H1 (cell line): Measurements from ENCODE around the gene MRPL33. TPM values are rescaled to one million over a fixed set of nuclear protein-coding genes. Genes with fewer than 3 reads are reported as not detected.

Experiments used
- CTCF ChIA-PET: fragments of 300-600 bp; sonication (Branson Sonifier 250); formaldehyde crosslinking; loops from one replicate; lab custom pipeline; 2021; ENCODE audit not compliant: partially characterized antibody; lab: Charles Lee
- POLR2A ChIA-PET: fragments of 300-600 bp; sonication (Branson Sonifier 250); formaldehyde crosslinking; loops from one replicate; lab custom pipeline; 2021; ENCODE audit warnings: inconsistent platforms; ENCODE audit not compliant: partially characterized antibody; lab: Charles Lee
- DNase-seq, 2 experiments: peaks; one replicate each; pipeline versions ENCODE4 v3.0.0 to v3.0.0-alpha.2; 2010 to 2022; ENCODE audit warnings: low spot score in 2 of 2, low read depth in 1 of 2, mixed read lengths in 1 of 2
- FAIRE-seq: peaks from 2 replicates; lab custom pipeline; 2011; peaks lifted over from hg19 to GRCh38; lab: Jason Lieb, UNC
- H2AFZ ChIP-seq: 2 replicates; pipeline ENCODE4 v1.8.1; 2012; ENCODE audit warnings: low read length, inconsistent platforms
- H2AK5ac ChIP-seq: 2 replicates; pipeline ENCODE4 v1.6.1; 2013; ENCODE audit warnings: low read depth, low read length
- H2BK120ac ChIP-seq: replicated peaks from 2 replicates; pipeline ENCODE3; 2013; ENCODE audit warnings: low read depth, low read length, inconsistent platforms
- H2BK12ac ChIP-seq: 2 replicates; pipeline ENCODE4 v1.6.1; 2013; ENCODE audit warnings: low read depth, low read length
- H2BK15ac ChIP-seq: 2 replicates; pipeline ENCODE4 v1.6.1; 2013; ENCODE audit warnings: low read length
- H2BK20ac ChIP-seq: 2 replicates; pipeline ENCODE4 v1.6.1; 2013; ENCODE audit warnings: low read length
- H2BK5ac ChIP-seq: 2 replicates; pipeline ENCODE4 v1.6.1; 2013; ENCODE audit warnings: low read depth, low read length
- H3K14ac ChIP-seq: 2 replicates; pipeline ENCODE4 v1.6.1; 2013; ENCODE audit warnings: inconsistent platforms; ENCODE audit not compliant: insufficient read length
- H3K18ac ChIP-seq: 2 replicates; pipeline ENCODE4 v1.6.1; 2013; ENCODE audit warnings: low read length; ENCODE audit errors: extremely low read depth
- H3K23ac ChIP-seq: 2 replicates; pipeline ENCODE4 v1.6.1; 2013; ENCODE audit warnings: inconsistent platforms; ENCODE audit not compliant: insufficient read length
- H3K23me2 ChIP-seq: 2 replicates; pipeline ENCODE4 v1.6.1; 2013; ENCODE audit warnings: low read depth, low read length
- H3K27ac ChIP-seq: 2 replicates; pipeline ENCODE4 v1.6.1; 2011; ENCODE audit warnings: low read depth, low read length, inconsistent platforms
- H3K27me3 ChIP-seq, 4 experiments: replicated peaks in 1 of 4; 1 replicate in 1 of 4; 2 replicates in 3 of 4; pipeline versions ENCODE4 v1.6.1 to v1.8.1; 2011 to 2013; ENCODE audit warnings: low read length in 3 of 4, mild to moderate bottlenecking in 3 of 4, inconsistent platforms in 2 of 4, mixed read lengths in 2 of 4, moderate library complexity in 1 of 4; ENCODE audit not compliant: control insufficient read depth in 3 of 4, insufficient read depth in 3 of 4; ENCODE audit errors: extremely low read depth in 1 of 4
- H3K36me3 ChIP-seq, 4 experiments: 2 replicates each; pipeline versions ENCODE4 v1.6.1 to v1.8.1; 2011 to 2013; ENCODE audit warnings: mild to moderate bottlenecking in 4 of 4, low read length in 3 of 4, moderate library complexity in 2 of 4, control low read depth in 1 of 4, inconsistent platforms in 1 of 4; ENCODE audit not compliant: insufficient read depth in 4 of 4, control insufficient read depth in 2 of 4
- H3K4ac ChIP-seq: replicated peaks from 2 replicates; pipeline ENCODE3; 2013; ENCODE audit warnings: low read length, low read depth, mixed read lengths, inconsistent platforms; ENCODE audit not compliant: insufficient read length
- H3K4me1 ChIP-seq, 4 experiments: replicated peaks in 1 of 4; 1 replicate in 1 of 4; 2 replicates in 3 of 4; pipeline versions ENCODE4 v1.6.1 to v1.8.1; 2011 to 2013; ENCODE audit warnings: low read length in 3 of 4, inconsistent platforms in 2 of 4, mixed read lengths in 1 of 4; ENCODE audit not compliant: insufficient read depth in 4 of 4, control insufficient read depth in 3 of 4
- H3K4me2 ChIP-seq, 2 experiments: 2 replicates each; pipeline versions ENCODE4 v1.6.1 to v1.8.1; 2011 to 2013; ENCODE audit warnings: low read depth in 2 of 2, low read length in 2 of 2, control low read depth in 1 of 2, inconsistent platforms in 1 of 2, mild to moderate bottlenecking in 1 of 2; ENCODE audit not compliant: insufficient read depth in 1 of 2
- H3K4me3 ChIP-seq, 4 experiments: fragments of 200-600, 300-600 bp in 1 of 4; sonication (generic), shearing (Covaris generic), sonication (Bioruptor Twin) in 1 of 4; 2 replicates each; pipeline versions ENCODE4 v1.5.1 to v1.8.1; 2011 to 2016; ENCODE audit warnings: low read length in 4 of 4, low read depth in 3 of 4, control low read depth in 2 of 4, inconsistent platforms in 2 of 4, mild to moderate bottlenecking in 2 of 4, mixed read lengths in 1 of 4, moderate library complexity in 1 of 4; ENCODE audit not compliant: insufficient read depth in 2 of 4; ENCODE audit errors: extremely low read depth in 1 of 4
- H3K56ac ChIP-seq: replicated peaks from 2 replicates; pipeline ENCODE3; 2013; ENCODE audit warnings: low read depth, mild to moderate bottlenecking, mixed read lengths, low read length, inconsistent platforms; ENCODE audit not compliant: insufficient read length
- H3K79me1 ChIP-seq: 2 replicates; pipeline ENCODE4 v1.6.1; 2013; ENCODE audit warnings: low read depth, low read length, control low read depth
- H3K79me2 ChIP-seq, 2 experiments: 2 replicates each; pipeline versions ENCODE4 v1.6.1 to v1.8.1; 2012 to 2013; ENCODE audit warnings: low read length in 2 of 2, mild to moderate bottlenecking in 2 of 2, inconsistent platforms in 1 of 2; ENCODE audit not compliant: insufficient read depth in 2 of 2, control insufficient read depth in 1 of 2
- H3K9ac ChIP-seq, 4 experiments: replicated peaks in 1 of 4; 1 replicate in 1 of 4; 2 replicates in 3 of 4; pipeline versions ENCODE4 v1.6.1 to v1.8.1; 2011 to 2013; ENCODE audit warnings: low read depth in 3 of 4, low read length in 3 of 4, control low read depth in 2 of 4, mild to moderate bottlenecking in 2 of 4, moderate library complexity in 2 of 4, inconsistent platforms in 1 of 4; ENCODE audit errors: extremely low read depth in 1 of 4
- H3K9me3 ChIP-seq, 2 experiments: 2 replicates each; pipeline versions ENCODE4 v1.6.1 to v1.8.1; 2012 to 2013; ENCODE audit warnings: mild to moderate bottlenecking in 2 of 2, moderate library complexity in 2 of 2, control low read depth in 1 of 2, inconsistent platforms in 1 of 2, low read depth in 1 of 2, low read length in 1 of 2, mixed read lengths in 1 of 2; ENCODE audit not compliant: insufficient read depth in 2 of 2
- H4K20me1 ChIP-seq, 2 experiments: replicated peaks in 1 of 2; 2 replicates each; pipeline versions ENCODE3 to v1.8.1; 2011 to 2013; ENCODE audit warnings: inconsistent platforms in 2 of 2, low read length in 2 of 2, mild to moderate bottlenecking in 1 of 2; ENCODE audit not compliant: insufficient read depth in 2 of 2, control insufficient read depth in 1 of 2
- H4K5ac ChIP-seq: 2 replicates; pipeline ENCODE4 v1.6.1; 2013; ENCODE audit warnings: low read length, low read depth, mixed read lengths, inconsistent platforms; ENCODE audit not compliant: insufficient read length
- H4K8ac ChIP-seq: 2 replicates; pipeline ENCODE4 v1.8.0; 2013; ENCODE audit warnings: mild to moderate bottlenecking, moderate library complexity, low read length, inconsistent platforms; ENCODE audit not compliant: insufficient read depth; ENCODE audit errors: extremely low read depth
- H4K91ac ChIP-seq: replicated peaks from 2 replicates; pipeline ENCODE3; 2013; ENCODE audit warnings: low read length, mixed read lengths, inconsistent platforms; ENCODE audit not compliant: insufficient read length
- EGR1 ChIP-seq: IDR thresholded peaks from 2 replicates; pipeline ENCODE4 v1.6.1; 2011; ENCODE audit warnings: low read depth, low read length, borderline replicate concordance
- RAD21 ChIP-seq, 2 experiments: IDR thresholded peaks in 1 of 2; conservative IDR thresholded peaks in 1 of 2; 2 replicates each; pipeline ENCODE4 v1.6.1; 2011; ENCODE audit warnings: low read depth in 2 of 2, low read length in 2 of 2, improper control_type of control experiment in 1 of 2, inconsistent platforms in 1 of 2, mild to moderate bottlenecking in 1 of 2, moderate library complexity in 1 of 2
- TAF1 ChIP-seq: IDR thresholded peaks from 2 replicates; pipeline ENCODE4 v1.6.1; 2011; ENCODE audit warnings: mild to moderate bottlenecking, low read depth, low read length
- TBP ChIP-seq: IDR thresholded peaks from 2 replicates; pipeline ENCODE4 v1.6.1; 2011; ENCODE audit warnings: low read depth, low read length, improper control_type of control experiment
- WGBS, 2 experiments: shearing (Covaris generic) in 1 of 2; methylation state at CpG; one replicate each; pipeline versions ENCODE4 v1.1.6 to v1.1.7; 2013 to 2015; ENCODE audit warnings: low lambda C conversion rate in 2 of 2, mixed read lengths in 2 of 2, inconsistent platforms in 1 of 2, low coverage in 1 of 2, missing lambda C conversion rate in 1 of 2; ENCODE audit not compliant: insufficient replicate concordance in 2 of 2, insufficient coverage in 1 of 2, insufficient read length in 1 of 2; ENCODE audit errors: extremely low coverage in 1 of 2, missing lambda C conversion rate in 1 of 2; 5-methylcytosine and 5-hydroxymethylcytosine counted together
- polyA plus RNA-seq, 7 experiments: library from polyadenylated mRNA; depleted of rRNA in 3 of 7; stranded (reverse) in 5 of 7; unstranded in 2 of 7; fragments of >200 nt in 5 of 7; fragments of 200-250 nt in 2 of 7; gene quantifications; 1 replicate in 5 of 7; 2 replicates in 1 of 7; 4 replicates in 1 of 7; pipeline versions ENCODE4 v1.2.1 to v1.2.3, GENCODE V29; 2011 to 2013; ENCODE audit warnings: missing spikeins in 2 of 7, mixed read lengths in 2 of 7
- total RNA-seq: library from RNA; stranded (reverse); fragmentation: NEBNext Ultra II Directional; extraction: Animal tissue kit (Norgen Biotek cat#: 25700); gene quantifications from 2 replicates; pipeline ENCODE4 v1.2.1, GENCODE V29; 2021

Gene MRPL33
- total and polyA plus RNA-seq, 2 of the 8 experiments (the other 6 are each of a cell fraction or from before 2014, with no cell fraction given), result 24.3 to 62.9 TPM

DNA sequence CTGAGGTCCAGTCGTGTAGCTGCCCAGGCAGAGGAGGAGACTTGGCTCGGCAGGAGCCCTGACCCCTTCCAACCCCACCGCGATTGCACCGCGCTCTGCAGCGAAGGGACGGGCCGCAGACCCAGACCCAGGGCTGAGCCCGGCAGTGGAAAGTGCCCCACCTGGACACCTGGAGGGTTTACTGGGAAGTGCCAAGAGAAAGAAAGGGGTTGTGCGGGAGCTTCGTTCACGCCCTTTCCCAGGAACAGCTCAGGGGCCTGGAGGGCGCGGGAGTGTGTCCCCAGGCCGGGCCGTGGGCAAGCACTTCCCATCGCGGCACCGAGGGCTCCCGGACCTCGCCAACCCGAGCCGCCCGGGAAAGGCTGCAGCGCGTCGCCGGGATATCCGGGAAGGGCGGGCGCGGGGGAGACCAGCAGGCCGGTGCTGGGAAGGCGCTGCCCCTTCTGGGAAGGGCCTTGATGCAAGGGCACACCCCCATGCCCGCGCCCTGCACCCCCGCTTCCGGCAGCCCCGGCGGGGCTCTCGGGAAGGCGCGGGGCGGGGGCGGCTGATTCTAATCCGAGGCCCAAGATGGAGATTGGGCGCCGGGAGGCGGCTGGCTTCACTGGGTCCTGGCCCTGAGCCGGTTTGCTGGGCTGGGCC is 36.1 kb upstream of the MRPL33 start:
- FAIRE-seq (no peak), DNase-seq (peak; percentile 47 to 86)
- peak overlapping the region; percentile 32; the same call in 1 of the 2 replicates for H3K27ac ChIP-seq
- peak overlapping the region; percentile 72 to 91 for H3K4me2 ChIP-seq
- peak overlapping the region in 3 of 4 experiments; percentile 49 to 58 (median 56); a peak in 5 of 7 replicates for H3K9ac ChIP-seq
- H4K20me1 ChIP-seq, result no peaks in the 10 kb centered on the region
- peaks cover 5 to 12% (median 7%) of the 10 kb centered on the region in 4 experiments for H3K4me1 ChIP-seq
- peak overlapping the region; percentile 86 for H2AFZ ChIP-seq
- no peak overlapping the region for H2AK5ac ChIP-seq
- no peaks in the 10 kb centered on the region; a peak in 1 of 7 replicates for H3K27me3 ChIP-seq
- no peak overlapping the region for H3K23ac ChIP-seq
- no peaks in the 10 kb centered on the region for H3K79me1 ChIP-seq
- H4K5ac ChIP-seq, result peak overlapping the region; percentile 63
- peak overlapping the region; percentile 55 to 65 (median 56) for H3K4me3 ChIP-seq
- H4K91ac ChIP-seq, result peak overlapping the region; percentile 58
- 0 out of 2 replicates have a peak overlapping the region, but pooled peaks have one; percentile 5 for H2BK12ac ChIP-seq
- H3K18ac ChIP-seq, result peak overlapping the region; percentile 76
- peak overlapping the region; percentile 89 for H3K56ac ChIP-seq
- H3K4ac ChIP-seq, result no peak overlapping the region
- H2BK5ac ChIP-seq, result peak overlapping the region; percentile 14; the same call in 1 of the 2 replicates
- peak overlapping the region; percentile 90; the same call in 1 of the 2 replicates for H4K8ac ChIP-seq
- ChIA-PET POLR2A (interaction anchor here (0.9 to 5.2 kb wide), 6 partner anchors 9 to 37 kb away, joined by 3 to 63 read pairs (median 8); partner anchors contain the start of gene MRPL33), CTCF (interaction anchor here (0.5 to 1.7 kb wide), 4 partner anchors 8 to 107 kb away, joined by 3 to 8 read pairs (median 5); no protein-coding TSS in a partner anchor)
- H3K9me3 ChIP-seq, result peaks cover 0 to 4% of the 10 kb centered on the region in 2 experiments; a peak in 1 of 4 replicates
- no peaks in the 10 kb centered on the region for H3K79me2 ChIP-seq
- H3K14ac ChIP-seq, result peak overlapping the region; percentile 2
- H2BK120ac ChIP-seq, result peak overlapping the region; percentile 82
- H2BK20ac ChIP-seq, result no peak overlapping the region
- WGBS, 2 experiments, result 2% methylated on average over 39 of the region's 51 CpGs; no CpG with 5 or more reads in 1 of the 2 experiments
- no peak overlapping the region for H2BK15ac ChIP-seq
- peaks cover 8% of the 10 kb centered on the region; the same call in 1 of the 2 replicates for H3K23me2 ChIP-seq
- no peaks in the 10 kb centered on the region for H3K36me3 ChIP-seq
- TF ChIP-seq EGR1 (peak; percentile 95; the same call in 1 of the 2 replicates), TAF1 (peak; percentile 71; the same call in 1 of the 2 replicates), RAD21 (IDR thresholded peaks at IDR 0.05 in 1 of 2, conservative IDR thresholded peaks at IDR 0.05 in 1 of 2; ENCODE audit: low read depth in 2 of 2, low read length in 2 of 2) (peak in 1 of 2 experiments; percentile 14; a peak in 1 of 4 replicates), TBP (peak; percentile 74; the same call in 1 of the 2 replicates)
